ENCODE data around the gene MATK.
A peak's percentile ranks its signal among the peaks of the same experiment; 100 is the strongest.

Gene MATK

GRCh38 chr19:3746371-3747056 lies 39.7 kb downstream of the MATK start:
- DNase-seq (ENCODE audit: low spot score), result no peak

GRCh38 chr19:3745363-3746045 lies 40.7 kb downstream of the MATK start:
- DNase-seq (ENCODE audit: low spot score), result no peak

GRCh38 chr19:3743486-3743885 lies 42.7 kb downstream of the MATK start:
- DNase-seq (ENCODE audit: low spot score), result peak; percentile 45

GRCh38 chr19:3740431-3740830 lies 45.8 kb downstream of the MATK start:
- DNase-seq (ENCODE audit: low spot score), result no peak

DNA sequence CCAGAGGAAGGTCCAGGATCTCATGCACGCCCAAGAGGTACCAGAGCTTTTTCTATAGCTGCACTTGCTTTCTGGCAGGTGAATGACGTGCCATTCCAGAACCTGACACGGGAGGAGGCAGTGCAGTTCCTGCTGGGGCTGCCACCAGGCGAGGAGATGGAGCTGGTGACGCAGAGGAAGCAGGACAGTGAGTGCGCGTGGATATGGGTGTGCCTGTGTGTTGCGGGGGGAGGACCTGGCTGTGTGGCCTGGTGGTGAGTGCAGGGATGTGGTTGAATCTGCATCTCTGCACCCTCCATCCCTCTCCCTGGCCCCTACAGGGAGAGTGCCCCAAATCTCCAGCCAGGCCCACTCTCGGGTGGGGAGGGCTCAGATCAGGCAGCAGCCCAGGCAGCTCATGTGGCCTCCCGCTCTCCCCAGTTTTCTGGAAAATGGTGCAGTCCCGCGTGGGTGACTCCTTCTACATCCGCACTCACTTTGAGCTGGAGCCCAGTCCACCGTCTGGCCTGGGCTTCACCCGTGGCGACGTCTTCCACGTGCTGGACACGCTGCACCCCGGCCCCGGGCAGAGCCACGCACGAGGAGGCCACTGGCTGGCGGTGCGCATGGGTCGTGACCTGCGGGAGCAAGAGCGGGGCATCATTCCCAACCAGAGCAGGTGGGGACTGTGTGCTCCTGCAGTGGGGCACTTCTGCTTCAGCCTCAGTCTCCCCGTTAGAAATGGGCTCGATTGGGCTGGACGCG lies 47.5 kb downstream of the MATK start:
- no peak for DNase-seq (ENCODE audit: low spot score)

GRCh38 chr19:3737487-3738205 lies 48.5 kb downstream of the MATK start:
- DNase-seq (ENCODE audit: low spot score), result no peak

GRCh38 chr19:3736106-3736724 lies 50.0 kb downstream of the MATK start:
- DNase-seq (ENCODE audit: low spot score), result no peak

GRCh38 chr19:3734310-3734600 lies 51.9 kb downstream of the MATK start:
- DNase-seq (ENCODE audit: low spot score), result no peak

DNA sequence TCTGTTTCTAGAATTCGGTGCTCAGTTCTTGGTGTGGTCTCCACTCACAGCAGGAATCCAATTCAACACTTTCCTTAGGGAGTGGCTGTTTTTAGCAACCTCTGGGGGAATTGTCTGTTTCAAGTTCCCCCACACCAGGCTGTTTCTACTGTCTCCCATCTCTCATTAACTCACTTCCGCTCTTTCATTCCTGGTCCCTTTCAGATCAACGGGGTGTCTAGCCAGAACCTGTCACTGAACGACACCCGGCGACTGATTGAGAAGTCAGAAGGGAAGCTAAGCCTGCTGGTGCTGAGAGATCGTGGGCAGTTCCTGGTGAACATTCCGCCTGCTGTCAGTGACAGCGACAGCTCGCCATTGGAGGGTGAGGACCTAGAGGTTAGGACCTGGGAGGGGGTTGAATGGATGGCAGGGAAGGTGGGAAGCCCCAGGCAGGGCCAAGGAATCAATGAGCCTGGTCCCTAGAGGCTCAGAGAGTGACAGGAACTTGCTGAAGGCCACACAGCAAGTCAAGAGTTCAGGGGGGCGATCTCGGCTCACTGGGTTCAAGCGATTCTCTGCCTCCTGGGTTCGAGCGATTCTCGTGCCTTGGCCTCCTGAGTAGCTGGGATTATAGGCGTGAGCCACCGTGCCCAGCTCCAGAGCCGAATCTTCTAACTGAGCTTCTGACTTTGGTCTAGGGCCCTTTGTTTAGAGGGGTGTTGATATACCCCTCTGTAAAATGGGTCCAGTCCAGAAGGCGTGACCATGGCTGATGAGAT lies 52.5 kb downstream of the MATK start:
- DNase-seq (ENCODE audit: low spot score), result no peak

DNA sequence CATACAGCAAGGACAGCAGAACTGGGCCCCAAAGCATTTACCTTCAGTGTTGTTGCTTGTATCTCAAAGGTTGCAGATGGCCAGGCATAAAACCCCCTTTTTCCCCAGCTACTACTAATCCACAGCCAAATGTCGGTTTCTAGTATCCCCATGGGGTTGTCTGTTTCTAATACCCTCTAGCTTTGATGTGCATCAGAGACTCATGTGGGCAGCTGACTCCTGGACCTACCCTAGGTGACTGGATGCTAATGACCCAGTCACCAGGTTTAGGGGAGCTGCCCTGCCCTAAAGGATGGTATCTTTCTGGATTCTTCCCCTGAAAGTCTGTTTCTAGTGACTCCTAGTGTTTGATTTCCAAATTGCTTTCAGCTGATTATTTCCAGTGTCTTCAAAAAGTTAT lies 54.1 kb downstream of the MATK start:
- no peak for DNase-seq (ENCODE audit: low spot score)

GRCh38 chr19:3730457-3730958 lies 55.7 kb downstream of the MATK start:
- DNase-seq (ENCODE audit: low spot score), result no peak
